NCI-H1436 (cell line): Measurements from ENCODE around the gene SLC1A2.

Experiments used
- DNase-seq: peaks from one replicate; lab custom pipeline; 2025; lab: John Stamatoyannopoulos, UW

The SLC1A2 gene

GRCh38 chr11:35413598-35413997 is 5.8 kb downstream of the SLC1A2 start:
- DNase-seq = no peak

DNA sequence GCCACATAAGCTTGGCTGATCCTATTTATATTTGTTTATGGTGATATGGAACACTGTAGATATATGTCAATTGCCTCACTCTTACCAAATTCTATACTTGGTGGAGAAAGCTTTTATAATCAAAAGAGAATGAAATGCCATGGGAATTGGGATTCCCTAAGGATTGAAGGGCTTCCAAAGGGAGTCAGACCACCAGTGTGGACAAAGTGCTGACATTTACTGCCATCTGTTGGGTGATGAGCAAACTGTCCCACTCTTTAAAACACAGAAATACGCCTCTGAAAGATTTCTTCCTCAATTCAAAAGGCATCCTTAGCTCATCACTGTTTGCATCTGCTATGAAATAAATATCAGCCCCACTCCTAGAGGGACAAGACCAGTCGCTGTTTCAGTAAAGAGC is 7.1 kb downstream of the SLC1A2 start:
- DNase-seq = no peak

GRCh38 chr11:35407041-35407440 is 12.3 kb downstream of the SLC1A2 start:
- no peak for DNase-seq

DNA sequence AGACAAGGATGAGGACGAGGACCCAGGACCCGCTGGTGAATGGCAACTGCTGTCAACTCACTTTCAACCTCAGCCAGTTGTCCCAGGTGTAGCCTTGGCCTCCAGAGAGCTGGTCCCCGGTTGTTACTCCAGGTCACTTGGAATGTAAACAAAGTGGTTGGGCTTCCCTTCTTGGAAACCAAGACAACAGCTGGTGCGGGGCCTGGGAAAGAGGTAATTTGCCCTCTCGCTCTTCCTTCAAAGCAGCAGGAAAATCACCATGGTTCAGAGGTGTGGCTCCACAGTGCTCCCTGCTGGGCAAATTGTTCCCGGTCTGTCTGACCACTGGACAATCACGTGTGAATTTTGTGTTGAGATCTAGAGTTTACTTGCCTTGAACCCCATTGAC is 15.0 kb downstream of the SLC1A2 start:
- no peak for DNase-seq

- no peak for DNase-seq
Measured at GRCh38 chr11:35403765-35404387, 15.5 kb downstream of the SLC1A2 start.

GRCh38 chr11:35402751-35403660 is 16.4 kb downstream of the SLC1A2 start:
- DNase-seq = no peak

- DNase-seq = no peak
Measured at GRCh38 chr11:35398881-35399280, 20.5 kb downstream of the SLC1A2 start.

- no peak for DNase-seq
Measured at GRCh38 chr11:35394941-35395340, 24.4 kb downstream of the SLC1A2 start.

GRCh38 chr11:35393098-35393497 is 26.3 kb downstream of the SLC1A2 start:
- DNase-seq = peak; percentile 32

DNA sequence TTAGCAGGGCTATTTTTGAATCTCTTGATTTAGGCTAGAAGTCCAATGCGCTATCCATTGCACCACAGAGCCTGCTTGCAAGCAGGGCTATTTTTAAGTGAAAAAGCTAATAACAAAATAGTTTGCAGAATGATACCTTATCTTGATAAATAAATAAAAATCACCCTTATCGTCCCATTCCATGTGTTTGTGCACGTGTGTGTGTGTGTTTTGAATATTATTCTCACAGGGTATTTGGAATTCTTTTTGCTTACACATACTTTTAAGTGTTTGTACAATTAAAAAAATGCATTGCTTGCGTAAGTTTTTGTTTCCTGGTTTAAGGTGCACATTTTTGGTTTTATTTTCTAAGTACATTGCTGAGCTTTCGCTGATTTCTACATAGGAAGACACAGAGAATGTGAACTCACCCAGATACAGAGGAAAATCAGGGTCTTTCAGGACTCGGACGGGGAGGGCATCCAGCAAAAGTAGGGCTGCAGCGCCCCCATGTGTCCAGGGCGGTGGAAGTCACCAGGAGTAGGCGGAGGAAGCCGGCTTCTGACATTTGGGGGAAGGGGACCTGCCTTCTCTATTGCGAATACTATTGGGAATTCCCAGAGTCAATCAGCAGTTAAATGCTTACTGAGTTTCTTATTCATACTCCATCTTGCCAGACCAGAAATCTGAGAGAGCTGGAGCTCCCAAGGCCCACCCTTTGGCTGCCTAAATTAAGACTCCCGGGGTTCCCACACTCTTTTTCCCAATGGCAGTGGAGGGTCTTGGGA is 27.3 kb downstream of the SLC1A2 start:
- peak; percentile 47 for DNase-seq

- no peak for DNase-seq
Measured at GRCh38 chr11:35390737-35391682, 28.3 kb downstream of the SLC1A2 start.

- no peak for DNase-seq
Measured at GRCh38 chr11:35389897-35390465, 29.4 kb downstream of the SLC1A2 start.

- DNase-seq = no peak
Measured at GRCh38 chr11:35389112-35389511, 30.2 kb downstream of the SLC1A2 start.

DNA sequence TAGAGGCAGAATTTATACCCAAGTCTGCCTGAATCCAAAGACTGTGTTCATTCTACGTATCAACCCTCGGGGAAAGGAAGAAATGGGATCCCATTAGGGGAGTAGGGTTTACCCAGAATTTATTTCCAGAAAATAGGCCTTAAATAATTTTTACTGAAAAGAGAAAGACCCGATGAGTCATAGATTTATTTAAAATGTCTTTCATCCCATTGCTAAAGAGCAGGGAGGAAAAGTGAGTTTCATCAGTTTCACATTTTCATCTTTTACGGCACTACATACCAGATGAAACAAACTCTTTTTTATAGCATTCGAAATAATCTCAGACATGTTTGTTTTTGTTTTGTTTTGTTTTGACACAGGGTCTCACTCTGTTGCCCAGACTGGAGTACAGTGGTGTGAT is 31.3 kb downstream of the SLC1A2 start:
- no peak for DNase-seq

GRCh38 chr11:35387111-35387982 is 32.0 kb downstream of the SLC1A2 start:
- no peak for DNase-seq

- no peak for DNase-seq
Measured at GRCh38 chr11:35383953-35384352, 35.4 kb downstream of the SLC1A2 start.

DNA sequence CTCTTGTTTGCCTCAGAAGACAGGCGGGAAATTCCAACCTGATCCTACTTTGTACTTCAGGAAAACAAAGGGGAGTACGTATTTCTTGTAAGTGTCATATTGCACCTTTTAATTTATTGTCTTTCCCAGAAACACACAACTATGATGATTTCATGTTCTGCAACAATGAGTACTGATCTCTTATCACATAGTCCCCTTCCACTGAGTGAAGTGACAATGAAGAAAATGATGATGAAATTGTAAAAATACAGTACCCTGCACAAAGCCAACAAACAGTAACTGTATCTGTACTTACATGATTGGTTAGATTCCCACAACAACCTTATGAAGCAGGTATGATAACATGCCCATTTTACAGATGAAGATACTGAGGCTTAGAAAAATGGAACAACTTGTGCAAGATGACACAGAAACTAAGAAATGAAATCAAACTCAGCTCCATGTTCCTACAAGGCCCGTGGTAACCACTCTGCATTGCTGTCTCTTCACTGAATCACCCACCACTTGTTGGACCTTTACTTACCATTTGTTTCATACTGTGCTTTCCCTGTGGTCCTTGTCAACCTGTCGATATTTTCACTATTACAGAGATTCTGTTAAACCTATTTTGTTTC is 37.5 kb downstream of the SLC1A2 start:
- no peak for DNase-seq

DNA sequence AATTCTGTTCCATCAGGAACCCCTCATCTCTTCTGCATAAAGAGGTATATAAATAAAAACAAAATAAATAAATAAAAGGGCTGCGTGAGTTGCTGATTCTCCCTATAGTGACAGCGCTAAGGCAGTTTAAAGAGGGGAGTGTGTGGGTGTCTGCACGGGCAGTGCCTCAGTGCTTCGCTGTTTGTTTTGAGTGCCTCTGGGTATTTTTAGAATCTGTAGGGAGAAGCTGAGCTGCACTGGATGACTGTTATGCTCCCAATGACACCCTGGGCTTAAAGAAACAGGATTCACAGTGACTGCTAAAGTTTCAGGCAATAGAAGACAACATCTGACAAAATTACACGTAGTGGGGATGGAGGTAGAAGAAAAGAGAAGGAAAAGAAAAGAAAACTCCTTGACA is 38.8 kb downstream of the SLC1A2 start:
- DNase-seq = no peak

DNA sequence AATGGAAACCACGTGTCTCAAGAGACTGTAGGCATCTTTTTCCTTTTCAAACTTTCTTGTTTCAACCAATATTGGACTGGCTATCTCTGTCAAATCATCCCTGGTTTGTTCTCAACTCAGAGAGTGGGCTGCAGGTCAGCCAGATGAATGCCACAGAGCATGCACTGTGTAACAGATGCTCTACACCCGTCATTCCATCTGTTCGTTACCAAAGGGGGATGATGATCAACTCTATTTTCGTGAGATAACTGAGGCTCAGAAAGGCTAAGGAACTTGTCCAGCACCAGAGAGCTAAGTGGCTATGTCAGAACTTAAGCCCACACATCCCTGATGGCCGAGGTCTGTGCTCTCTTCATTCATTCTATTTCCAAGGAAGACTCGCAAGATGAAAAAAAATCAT is 42.1 kb downstream of the SLC1A2 start:
- no peak for DNase-seq

DNA sequence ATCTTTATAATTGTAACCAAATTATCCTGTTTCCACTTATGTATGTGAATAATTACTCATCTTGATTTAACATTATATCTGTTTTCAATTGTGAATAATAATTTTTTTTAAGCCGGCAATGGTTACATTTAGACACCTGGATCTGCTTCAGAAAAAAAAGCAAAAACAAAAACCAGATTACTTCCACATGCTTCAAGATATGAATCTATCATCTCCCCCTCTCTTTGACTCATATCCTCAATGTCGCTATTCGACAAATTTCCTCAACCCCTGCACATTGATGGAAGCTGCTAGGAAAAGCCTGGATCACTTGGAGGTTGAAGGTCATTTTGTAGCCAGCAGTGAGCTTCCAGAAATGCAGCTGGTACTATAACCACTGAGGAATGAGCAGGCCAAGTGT is 42.7 kb downstream of the SLC1A2 start:
- DNase-seq = no peak
